ENCODE data around the gene BRMS1. TPM values are rescaled to one million over a fixed set of nuclear protein-coding genes. Genes with fewer than 3 reads are reported as not detected.

The BRMS1 gene
- polyA plus RNA-seq, 1 donor (not counting 4 experiments of a cell fraction or from before 2014, with no cell fraction given) = 61.4 TPM

GRCh38 chr11:66325263-66325671, 19.6 kb downstream of the BRMS1 start:
- H3K4me2 ChIP-seq (ENCODE audit: control insufficient read depth, extremely low read depth, insufficient read depth, low read depth, low read length) = no peak overlapping the region
- peaks cover 37% of the 10 kb centered on the region for H3K4me1 ChIP-seq (ENCODE audit: control insufficient read depth, extremely low read depth, insufficient read depth, low read length)
- no peak overlapping the region for H3K27ac ChIP-seq (ENCODE audit: control insufficient read depth, insufficient read depth, low read length)
- no peak for DNase-seq (ENCODE audit: low read depth, low spot score)
- no peaks in the 10 kb centered on the region for H3K79me2 ChIP-seq (ENCODE audit: control insufficient read depth, insufficient read depth, low read length)
- no peak for TF ChIP-seq EZH2 (IDR thresholded peaks at IDR 0.05; ENCODE audit: low read length)
- TF ChIP-seq CTCF (optimal IDR thresholded peaks at IDR 0.05 in 1 of 3, IDR thresholded peaks at IDR 0.05 in 1 of 3, conservative IDR thresholded peaks at IDR 0.05 in 1 of 3; ENCODE audit: extremely low read depth in 1 of 3, insufficient read depth in 2 of 3, low read length in 3 of 3) = no peak
- no peak for FAIRE-seq
- H2AFZ ChIP-seq (ENCODE audit: control insufficient read depth, low read length) = no peak overlapping the region
- no peaks in the 10 kb centered on the region for H3K27me3 ChIP-seq (ENCODE audit: control insufficient read depth, extremely low read depth, insufficient read depth, low read length)
- no peaks in the 10 kb centered on the region for H3K9me1 ChIP-seq (ENCODE audit: control insufficient read depth, extremely low read depth, insufficient read depth, low read length)
- dilution Hi-C loops (cut with MboI; ENCODE audit: extremely low pct_ligation_motif_present, low sequenced_read_pairs) = no loop called here
- no peak overlapping the region for H3K9ac ChIP-seq (ENCODE audit: control insufficient read depth, extremely low read depth, insufficient read depth, low read length)
- H3K9me3 ChIP-seq (ENCODE audit: control insufficient read depth, low read depth, low read length) = no peaks in the 10 kb centered on the region
- H4K20me1 ChIP-seq (ENCODE audit: control insufficient read depth, extremely low read depth, insufficient read depth, low read length) = no peaks in the 10 kb centered on the region
- H3K36me3 ChIP-seq (ENCODE audit: control insufficient read depth in 2 of 2, extremely low read depth in 1 of 2, insufficient read depth in 2 of 2, low read length in 2 of 2) = no peaks in the 10 kb centered on the region
- H3K4me3 ChIP-seq (ENCODE audit: control insufficient read depth in 2 of 3, extremely low read depth in 1 of 3, insufficient read depth in 2 of 3, low read depth in 1 of 3, low read length in 3 of 3) = no peak overlapping the region

DNA sequence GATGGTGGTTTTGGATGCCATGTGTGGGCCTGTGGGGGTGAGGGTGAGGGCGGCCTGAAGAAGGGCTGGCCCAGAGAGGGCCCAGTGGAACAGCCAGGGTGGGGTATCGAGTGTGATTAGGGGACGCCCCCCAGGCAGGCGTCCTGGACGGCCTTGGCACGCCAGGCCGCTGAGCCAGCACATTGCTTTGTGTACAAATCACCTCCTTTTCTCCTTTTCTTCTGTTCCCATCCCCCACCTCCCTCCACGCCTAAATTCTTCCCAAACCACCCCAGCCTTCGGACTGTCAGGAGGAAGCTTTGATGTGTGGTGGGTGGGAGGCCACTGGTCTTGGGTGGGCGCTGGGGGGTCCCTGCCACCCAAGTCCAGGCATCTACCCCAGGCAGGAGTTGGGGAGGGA, 20.2 kb downstream of the BRMS1 start:
- Histone ChIP-seq H3K9me3 (ENCODE audit: control insufficient read depth, low read depth, low read length) (no peaks in the 10 kb centered on the region), H3K36me3 (ENCODE audit: control insufficient read depth in 2 of 2, extremely low read depth in 1 of 2, insufficient read depth in 2 of 2, low read length in 2 of 2) (no peaks in the 10 kb centered on the region), H3K4me3 (ENCODE audit: control insufficient read depth in 2 of 3, extremely low read depth in 1 of 3, insufficient read depth in 2 of 3, low read depth in 1 of 3, low read length in 3 of 3) (no peak overlapping the region), H3K4me1 (ENCODE audit: control insufficient read depth, extremely low read depth, insufficient read depth, low read length) (peaks cover 37% of the 10 kb centered on the region), H3K27ac (ENCODE audit: control insufficient read depth, insufficient read depth, low read length) (no peak overlapping the region), H3K9me1 (ENCODE audit: control insufficient read depth, extremely low read depth, insufficient read depth, low read length) (no peaks in the 10 kb centered on the region), H3K4me2 (ENCODE audit: control insufficient read depth, extremely low read depth, insufficient read depth, low read depth, low read length) (no peak overlapping the region), H3K79me2 (ENCODE audit: control insufficient read depth, insufficient read depth, low read length) (no peaks in the 10 kb centered on the region), H4K20me1 (ENCODE audit: control insufficient read depth, extremely low read depth, insufficient read depth, low read length) (no peaks in the 10 kb centered on the region), H2AFZ (ENCODE audit: control insufficient read depth, low read length) (no peak overlapping the region), H3K27me3 (ENCODE audit: control insufficient read depth, extremely low read depth, insufficient read depth, low read length) (no peaks in the 10 kb centered on the region), H3K9ac (ENCODE audit: control insufficient read depth, extremely low read depth, insufficient read depth, low read length) (no peak overlapping the region)
- dilution Hi-C loops (cut with MboI; ENCODE audit: extremely low pct_ligation_motif_present, low sequenced_read_pairs) = no loop called here
- DNase-seq (ENCODE audit: low read depth, low spot score) (no peak), FAIRE-seq (no peak)
- no peak for TF ChIP-seq EZH2 (IDR thresholded peaks at IDR 0.05; ENCODE audit: low read length)
- no peak for TF ChIP-seq CTCF (optimal IDR thresholded peaks at IDR 0.05 in 1 of 3, IDR thresholded peaks at IDR 0.05 in 1 of 3, conservative IDR thresholded peaks at IDR 0.05 in 1 of 3; ENCODE audit: extremely low read depth in 1 of 3, insufficient read depth in 2 of 3, low read length in 3 of 3)
